Measurements from ENCODE around the gene BMPER. TPM values are rescaled to one million over a fixed set of nuclear protein-coding genes. Genes with fewer than 3 reads are reported as not detected.

BMPER gene
- total RNA-seq, 4 donors from 2014 or later = 1.0 to 12.4 (median 6.1) TPM

- intact Hi-C loops (cut with DNase I; ENCODE audit: low total_unique reads) = no loop called here
- no peaks in the 10 kb centered on the region for H3K27me3 ChIP-seq
- DNase-seq = no peak
- no peaks in the 10 kb centered on the region for H3K36me3 ChIP-seq
- no peak overlapping the region for H3K27ac ChIP-seq
- TF ChIP-seq POLR2A (IDR thresholded peaks at IDR 0.05) = no peak
- TF ChIP-seq CTCF (IDR thresholded peaks at IDR 0.05) = no peak
- no peaks in the 10 kb centered on the region for H3K4me1 ChIP-seq
- H3K9me3 ChIP-seq = no peaks in the 10 kb centered on the region
- no peak overlapping the region for H3K4me3 ChIP-seq
Observed at GRCh38 chr7:33919449-33919848, 14.1 kb downstream of the BMPER start.

- Histone ChIP-seq H3K27me3 (no peaks in the 10 kb centered on the region), H3K36me3 (no peaks in the 10 kb centered on the region), H3K4me3 (no peak overlapping the region), H3K27ac (peak overlapping the region; percentile 73 to 76), H3K9me3 (no peaks in the 10 kb centered on the region), H3K4me1 (no peaks in the 10 kb centered on the region)
- peak; percentile 74 to 82 for DNase-seq
- intact Hi-C loops (cut with DNase I; ENCODE audit: low total_unique reads) = no loop called here
- TF ChIP-seq CTCF (IDR thresholded peaks at IDR 0.05) = no peak
- no peak for TF ChIP-seq POLR2A (IDR thresholded peaks at IDR 0.05)
Observed at GRCh38 chr7:33921216-33921938, 16.0 kb downstream of the BMPER start.

GRCh38 chr7:33922820-33923219, 17.5 kb downstream of the BMPER start:
- H3K4me3 ChIP-seq = no peak overlapping the region
- no peaks in the 10 kb centered on the region for H3K27me3 ChIP-seq
- peak; percentile 57 to 71 for DNase-seq
- intact Hi-C loops (cut with DNase I; ENCODE audit: low total_unique reads) = no loop called here
- H3K27ac ChIP-seq = peak overlapping the region; percentile 73 to 76
- no peaks in the 10 kb centered on the region for H3K36me3 ChIP-seq
- H3K9me3 ChIP-seq = no peaks in the 10 kb centered on the region
- no peaks in the 10 kb centered on the region for H3K4me1 ChIP-seq
- TF ChIP-seq CTCF (IDR thresholded peaks at IDR 0.05) = no peak
- TF ChIP-seq POLR2A (IDR thresholded peaks at IDR 0.05) = no peak

- DNase-seq = no peak
- H3K36me3 ChIP-seq = no peaks in the 10 kb centered on the region
- no peaks in the 10 kb centered on the region for H3K4me1 ChIP-seq
- no peak for TF ChIP-seq CTCF (IDR thresholded peaks at IDR 0.05)
- no peak for TF ChIP-seq POLR2A (IDR thresholded peaks at IDR 0.05)
- H3K4me3 ChIP-seq = no peak overlapping the region
- no peaks in the 10 kb centered on the region for H3K9me3 ChIP-seq
- peak overlapping the region; percentile 73 to 76 for H3K27ac ChIP-seq
- intact Hi-C loops (cut with DNase I; ENCODE audit: low total_unique reads) = no loop called here
- no peaks in the 10 kb centered on the region for H3K27me3 ChIP-seq
Observed at GRCh38 chr7:33923440-33924229, 18.3 kb downstream of the BMPER start.

- no peak overlapping the region for H3K27ac ChIP-seq
- no peak for TF ChIP-seq POLR2A (IDR thresholded peaks at IDR 0.05)
- no peak for TF ChIP-seq CTCF (IDR thresholded peaks at IDR 0.05)
Observed at GRCh38 chr7:33926535-33926934, 21.2 kb downstream of the BMPER start.

More at GRCh38 chr7:33926535-33926934, 21.2 kb downstream of the BMPER start:
- intact Hi-C loops (cut with DNase I; ENCODE audit: low total_unique reads) = no loop called here
- Histone ChIP-seq H3K9me3 (no peaks in the 10 kb centered on the region), H3K4me1 (no peaks in the 10 kb centered on the region), H3K27me3 (no peaks in the 10 kb centered on the region), H3K36me3 (no peaks in the 10 kb centered on the region), H3K4me3 (no peak overlapping the region)
- no peak for DNase-seq

Measured in uterus (tissue), 4 donors.